Upper lobe of left lung (tissue), 4 donors: ENCODE results near the gene CPB2.

ENCODE experiments used
- EP300 ChIP-seq, 4 donors: sonication (generic); formaldehyde crosslinking; IDR thresholded peaks; one replicate each; pipeline ENCODE4 v1.5.1; 2017; ENCODE audit warnings: antibody characterized with exemption in 4 of 4, control low read depth in 2 of 4
- POLR2A ChIP-seq, 4 donors: fragments of 450-650 bp; IDR thresholded peaks; one replicate each; pipeline ENCODE4 v1.5.1; 2016 to 2017; ENCODE audit warnings: antibody characterized with exemption in 4 of 4, mild to moderate bottlenecking in 2 of 4
- TF ChIP-seq, protein P1 (sequence below), 6 experiments: fragments of 450-650 bp in 4 of 6; fragments of 200-600 bp in 2 of 6; sonication (generic) in 2 of 6; IDR thresholded peaks; one replicate each; pipeline ENCODE4 v1.5.1; 2016 to 2019; ENCODE audit warnings: antibody characterized with exemption in 6 of 6

DNA sequence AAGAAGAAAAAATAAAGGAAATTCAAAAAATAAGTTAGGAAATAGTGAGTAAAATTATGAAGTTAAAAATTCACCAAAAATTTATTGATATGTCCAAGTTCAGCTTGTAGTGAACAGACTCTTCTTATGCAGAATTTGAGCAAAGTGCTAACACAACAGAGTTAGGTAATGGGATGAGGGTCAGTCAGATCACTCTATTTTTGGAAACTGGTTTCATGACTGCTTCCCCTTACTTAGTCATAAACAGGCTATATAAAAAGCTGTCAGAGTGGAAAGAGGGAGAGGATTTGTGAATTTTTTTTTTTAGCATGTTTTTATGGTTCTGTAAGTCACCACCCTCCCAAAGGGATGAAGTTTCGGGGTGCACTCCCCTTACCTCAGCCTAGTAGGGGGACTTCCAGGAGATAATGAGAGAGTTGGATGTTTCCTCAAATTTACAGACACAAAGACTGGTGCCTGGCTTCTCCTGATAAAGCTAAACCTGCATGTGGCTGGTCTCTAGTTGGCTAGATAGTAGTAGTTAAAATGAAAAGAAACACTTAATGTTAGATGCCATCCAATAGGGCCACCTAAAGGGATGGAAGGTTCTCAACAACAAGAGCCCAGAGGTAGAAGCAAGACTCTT is 4.5 kb downstream of the CPB2 start:
- no peak for TF ChIP-seq EP300 (IDR thresholded peaks at IDR 0.05)
- TF ChIP-seq, protein P1, sequence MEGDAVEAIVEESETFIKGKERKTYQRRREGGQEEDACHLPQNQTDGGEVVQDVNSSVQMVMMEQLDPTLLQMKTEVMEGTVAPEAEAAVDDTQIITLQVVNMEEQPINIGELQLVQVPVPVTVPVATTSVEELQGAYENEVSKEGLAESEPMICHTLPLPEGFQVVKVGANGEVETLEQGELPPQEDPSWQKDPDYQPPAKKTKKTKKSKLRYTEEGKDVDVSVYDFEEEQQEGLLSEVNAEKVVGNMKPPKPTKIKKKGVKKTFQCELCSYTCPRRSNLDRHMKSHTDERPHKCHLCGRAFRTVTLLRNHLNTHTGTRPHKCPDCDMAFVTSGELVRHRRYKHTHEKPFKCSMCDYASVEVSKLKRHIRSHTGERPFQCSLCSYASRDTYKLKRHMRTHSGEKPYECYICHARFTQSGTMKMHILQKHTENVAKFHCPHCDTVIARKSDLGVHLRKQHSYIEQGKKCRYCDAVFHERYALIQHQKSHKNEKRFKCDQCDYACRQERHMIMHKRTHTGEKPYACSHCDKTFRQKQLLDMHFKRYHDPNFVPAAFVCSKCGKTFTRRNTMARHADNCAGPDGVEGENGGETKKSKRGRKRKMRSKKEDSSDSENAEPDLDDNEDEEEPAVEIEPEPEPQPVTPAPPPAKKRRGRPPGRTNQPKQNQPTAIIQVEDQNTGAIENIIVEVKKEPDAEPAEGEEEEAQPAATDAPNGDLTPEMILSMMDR (IDR thresholded peaks at IDR 0.05): no peak
- TF ChIP-seq POLR2A (IDR thresholded peaks at IDR 0.05): no peak
